ENCODE measurements around the gene SORCS2. TPM values are rescaled to one million over a fixed set of nuclear protein-coding genes. Genes with fewer than 3 reads are reported as not detected.
A peak's percentile ranks its signal among the peaks of the same experiment; 100 is the strongest.
"Not testable (repeated sequence)": the region's sequence is repeated elsewhere in the genome, so short reads cannot be mapped to it uniquely, and the experiment has no call there.

The SORCS2 gene
- total RNA-seq, 6 donors from 2014 or later, result 2.2 to 28.3 (median 7.2) TPM

DNA sequence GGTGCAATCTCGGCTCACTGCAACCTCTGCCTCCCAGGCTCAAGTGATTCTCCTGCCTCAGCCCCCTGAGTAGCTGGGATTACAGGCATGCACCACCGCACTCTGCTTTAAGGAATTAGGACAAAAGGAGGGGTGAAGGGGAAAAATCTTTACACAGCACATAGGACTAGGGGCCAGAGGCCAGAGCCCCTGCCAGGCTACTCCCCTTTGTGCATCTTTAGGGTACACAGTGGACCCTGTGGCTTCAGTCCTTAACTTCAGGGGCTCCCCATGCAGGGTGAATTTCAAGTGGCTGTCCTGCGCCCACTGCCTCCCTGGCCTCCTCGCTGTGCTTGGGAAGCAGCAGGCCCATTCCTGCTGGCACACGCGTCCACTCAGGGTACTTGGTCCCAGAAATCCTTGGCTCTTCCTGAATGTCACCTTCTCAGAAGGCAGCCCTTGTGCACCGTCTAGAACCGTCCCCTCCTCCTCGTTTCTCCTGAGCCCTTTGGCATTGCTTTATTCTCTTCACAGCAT, 381.3 kb downstream of the SORCS2 start:
- no peak for DNase-seq
- no peaks in the 10 kb centered on the region for H3K27me3 ChIP-seq
- H3K4me3 ChIP-seq, result no peak overlapping the region
- H3K4me1 ChIP-seq, result no peaks in the 10 kb centered on the region
- peaks cover 17 to 59% (median 45%) of the 10 kb centered on the region in 4 donors for H3K9me3 ChIP-seq
- H3K36me3 ChIP-seq, result no peaks in the 10 kb centered on the region
- 76 to 80% methylated on average over 9 of the region's 9 CpGs for WGBS, 2 donors
- no peak for ATAC-seq (ENCODE audit: low FRiP score in 2 of 2)
- no peak for TF ChIP-seq POLR2A (IDR thresholded peaks at IDR 0.05)
- no peak for TF ChIP-seq POLR2AphosphoS5 (IDR thresholded peaks at IDR 0.05)
- no peak for TF ChIP-seq EP300 (IDR thresholded peaks at IDR 0.05)
- no peak overlapping the region for H3K27ac ChIP-seq

DNA sequence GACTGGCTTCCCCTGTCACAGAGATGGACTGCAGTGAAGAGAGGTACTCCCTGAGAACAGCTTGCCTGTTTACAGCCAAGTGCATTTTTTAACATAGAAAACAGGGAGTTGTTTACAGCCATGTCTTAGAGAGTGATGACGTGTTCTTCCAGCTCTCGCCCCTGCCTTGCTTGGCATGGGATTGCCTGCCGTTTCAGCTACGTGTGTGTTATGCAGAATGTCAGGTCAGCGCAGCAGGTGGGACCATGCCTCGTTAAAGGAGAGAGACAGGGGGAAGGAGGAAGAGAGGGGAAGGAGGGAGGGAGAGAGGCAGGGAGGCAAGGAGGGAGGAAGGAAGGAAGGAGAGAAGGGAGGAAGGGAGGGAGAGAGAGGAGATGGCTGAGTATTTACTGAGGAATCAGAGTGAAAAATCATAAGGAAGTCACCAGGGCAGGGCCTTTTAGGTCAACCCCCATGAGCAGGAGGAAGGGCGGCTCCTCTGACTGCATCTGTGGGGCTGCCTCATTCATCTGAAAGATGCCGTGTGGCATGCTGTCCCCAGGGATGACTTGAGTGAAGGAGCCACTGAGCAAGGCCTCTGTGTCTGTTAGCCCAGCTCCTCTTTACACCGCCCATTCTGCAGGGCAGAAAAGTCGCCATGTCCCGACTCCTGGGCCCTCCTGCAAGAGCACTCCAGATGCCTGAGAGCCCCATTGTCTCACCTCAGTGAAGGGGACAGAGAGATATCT, 382.1 kb downstream of the SORCS2 start:
- Histone ChIP-seq H3K4me3 (no peak overlapping the region), H3K36me3 (no peaks in the 10 kb centered on the region), H3K4me1 (no peaks in the 10 kb centered on the region), H3K9me3 (peaks cover 17 to 67% (median 53%) of the 10 kb centered on the region in 4 donors), H3K27ac (no peak overlapping the region), H3K27me3 (no peaks in the 10 kb centered on the region)
- 51 to 72% methylated on average over 7 to 11 of the region's 11 CpGs for WGBS, 2 donors
- ATAC-seq (ENCODE audit: low FRiP score in 2 of 2) (no peak), DNase-seq (no peak)
- no peak for TF ChIP-seq EP300 (IDR thresholded peaks at IDR 0.05)

DNA sequence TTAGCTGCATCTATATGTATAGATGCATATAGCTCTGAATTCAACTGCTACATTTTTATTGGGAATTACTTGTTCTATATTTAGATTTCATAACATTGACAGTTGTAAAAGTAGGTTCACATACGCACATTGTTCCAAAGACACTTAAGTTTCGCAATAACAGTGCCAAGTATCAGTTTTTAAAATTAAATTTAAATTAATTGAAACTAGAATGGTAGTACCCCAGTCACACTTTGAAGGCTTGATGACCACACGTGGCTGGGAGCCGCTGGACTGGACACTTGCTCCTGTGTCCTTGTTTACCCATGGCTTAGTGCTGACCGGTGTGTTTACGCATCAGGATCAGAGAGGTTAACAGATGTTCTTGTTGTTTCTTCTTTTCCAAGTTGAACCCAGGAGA, 383.1 kb downstream of the SORCS2 start:
- H3K36me3 ChIP-seq, result no peaks in the 10 kb centered on the region
- DNase-seq, result no peak
- H3K9me3 ChIP-seq, result peaks cover 17 to 76% (median 59%) of the 10 kb centered on the region in 4 donors
- no peaks in the 10 kb centered on the region for H3K27me3 ChIP-seq
- no peaks in the 10 kb centered on the region for H3K4me1 ChIP-seq
- 71 to 84% methylated on average over 6 of the region's 6 CpGs for WGBS, 2 donors
- H3K27ac ChIP-seq, result no peak overlapping the region
- ATAC-seq (ENCODE audit: low FRiP score in 2 of 2), result no peak
- TF ChIP-seq EP300 (IDR thresholded peaks at IDR 0.05) (no peak), POLR2A (IDR thresholded peaks at IDR 0.05) (no peak), POLR2AphosphoS5 (IDR thresholded peaks at IDR 0.05) (no peak)
- TF ChIP-seq, protein P1, sequence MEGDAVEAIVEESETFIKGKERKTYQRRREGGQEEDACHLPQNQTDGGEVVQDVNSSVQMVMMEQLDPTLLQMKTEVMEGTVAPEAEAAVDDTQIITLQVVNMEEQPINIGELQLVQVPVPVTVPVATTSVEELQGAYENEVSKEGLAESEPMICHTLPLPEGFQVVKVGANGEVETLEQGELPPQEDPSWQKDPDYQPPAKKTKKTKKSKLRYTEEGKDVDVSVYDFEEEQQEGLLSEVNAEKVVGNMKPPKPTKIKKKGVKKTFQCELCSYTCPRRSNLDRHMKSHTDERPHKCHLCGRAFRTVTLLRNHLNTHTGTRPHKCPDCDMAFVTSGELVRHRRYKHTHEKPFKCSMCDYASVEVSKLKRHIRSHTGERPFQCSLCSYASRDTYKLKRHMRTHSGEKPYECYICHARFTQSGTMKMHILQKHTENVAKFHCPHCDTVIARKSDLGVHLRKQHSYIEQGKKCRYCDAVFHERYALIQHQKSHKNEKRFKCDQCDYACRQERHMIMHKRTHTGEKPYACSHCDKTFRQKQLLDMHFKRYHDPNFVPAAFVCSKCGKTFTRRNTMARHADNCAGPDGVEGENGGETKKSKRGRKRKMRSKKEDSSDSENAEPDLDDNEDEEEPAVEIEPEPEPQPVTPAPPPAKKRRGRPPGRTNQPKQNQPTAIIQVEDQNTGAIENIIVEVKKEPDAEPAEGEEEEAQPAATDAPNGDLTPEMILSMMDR (IDR thresholded peaks at IDR 0.05), result no peak
- no peak overlapping the region for H3K4me3 ChIP-seq

DNA sequence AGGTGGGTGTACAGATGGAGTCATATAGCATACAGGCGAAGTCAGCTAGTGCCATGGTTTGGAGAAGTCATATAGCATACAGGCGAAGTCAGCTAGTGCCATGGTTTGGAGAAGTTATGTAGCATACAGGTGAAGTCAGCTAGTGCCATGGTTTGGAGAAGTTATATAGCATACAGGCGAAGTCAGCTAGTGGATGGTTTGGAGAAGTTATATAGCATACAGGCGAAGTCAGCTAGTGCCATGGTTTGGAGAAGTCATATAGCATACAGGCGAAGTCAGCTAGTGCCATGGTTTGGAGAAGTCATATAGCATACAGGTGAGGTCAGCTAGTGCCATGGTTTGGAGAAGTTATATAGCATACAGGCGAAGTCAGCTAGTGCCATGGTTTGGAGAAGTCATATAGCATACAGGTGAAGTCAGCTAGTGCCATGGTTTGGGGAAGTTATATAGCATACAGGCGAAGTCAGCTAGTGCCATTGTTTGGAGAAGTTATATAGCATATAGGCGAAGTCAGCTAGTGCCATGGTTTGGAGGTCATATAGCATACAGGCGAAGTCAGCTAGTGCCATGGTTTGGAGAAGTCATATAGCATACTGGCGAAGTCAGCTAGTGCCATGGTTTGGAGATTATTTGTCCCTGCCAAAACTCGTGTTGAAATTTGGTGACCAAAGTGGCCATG, 385.2 kb downstream of the SORCS2 start:
- not testable (repeated sequence) for H3K27ac ChIP-seq; H3K27me3 ChIP-seq; ATAC-seq (ENCODE audit: low FRiP score in 2 of 2); H3K4me1 ChIP-seq; DNase-seq; H3K36me3 ChIP-seq; H3K4me3 ChIP-seq
- peaks cover 17 to 81% (median 61%) of the 10 kb centered on the region in 4 donors for H3K9me3 ChIP-seq
- WGBS, 2 donors, result 91 to 93% methylated on average over 11 of the region's 11 CpGs

DNA sequence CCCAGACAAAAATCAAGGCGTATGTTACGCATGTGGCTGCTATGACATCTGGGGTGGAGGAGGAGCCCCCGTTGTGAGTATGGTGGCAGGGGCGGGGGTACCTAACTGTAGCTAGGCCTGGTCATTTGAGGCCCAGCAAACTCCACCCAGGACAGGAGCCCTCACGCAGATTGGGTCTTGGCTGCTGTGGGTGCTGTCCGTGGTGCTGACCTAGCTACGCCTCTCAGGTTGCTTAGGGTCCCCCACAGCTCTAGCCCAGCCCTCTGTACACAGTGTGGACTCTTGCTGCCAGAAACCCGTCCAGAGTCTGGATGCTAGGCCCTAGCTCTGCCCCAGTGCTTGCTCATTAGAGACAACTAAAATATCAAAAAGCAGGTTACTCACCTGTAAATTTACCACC, 389.1 kb downstream of the SORCS2 start:
- Histone ChIP-seq H3K4me1 (no peaks in the 10 kb centered on the region), H3K27me3 (no peaks in the 10 kb centered on the region), H3K36me3 (no peaks in the 10 kb centered on the region), H3K4me3 (no peak overlapping the region), H3K9me3 (peaks cover 10 to 52% (median 46%) of the 10 kb centered on the region in 4 donors), H3K27ac (no peak overlapping the region)
- TF ChIP-seq EP300 (IDR thresholded peaks at IDR 0.05) (no peak), POLR2AphosphoS5 (IDR thresholded peaks at IDR 0.05) (no peak), POLR2A (IDR thresholded peaks at IDR 0.05) (no peak)
- TF ChIP-seq, protein P1 (IDR thresholded peaks at IDR 0.05), result no peak
- 35 to 38% methylated on average over 7 to 8 of the region's 8 CpGs for WGBS, 2 donors
- ATAC-seq (ENCODE audit: low FRiP score in 2 of 2), result peak in 1 of 2 donors; percentile 48
- no peak for DNase-seq

DNA sequence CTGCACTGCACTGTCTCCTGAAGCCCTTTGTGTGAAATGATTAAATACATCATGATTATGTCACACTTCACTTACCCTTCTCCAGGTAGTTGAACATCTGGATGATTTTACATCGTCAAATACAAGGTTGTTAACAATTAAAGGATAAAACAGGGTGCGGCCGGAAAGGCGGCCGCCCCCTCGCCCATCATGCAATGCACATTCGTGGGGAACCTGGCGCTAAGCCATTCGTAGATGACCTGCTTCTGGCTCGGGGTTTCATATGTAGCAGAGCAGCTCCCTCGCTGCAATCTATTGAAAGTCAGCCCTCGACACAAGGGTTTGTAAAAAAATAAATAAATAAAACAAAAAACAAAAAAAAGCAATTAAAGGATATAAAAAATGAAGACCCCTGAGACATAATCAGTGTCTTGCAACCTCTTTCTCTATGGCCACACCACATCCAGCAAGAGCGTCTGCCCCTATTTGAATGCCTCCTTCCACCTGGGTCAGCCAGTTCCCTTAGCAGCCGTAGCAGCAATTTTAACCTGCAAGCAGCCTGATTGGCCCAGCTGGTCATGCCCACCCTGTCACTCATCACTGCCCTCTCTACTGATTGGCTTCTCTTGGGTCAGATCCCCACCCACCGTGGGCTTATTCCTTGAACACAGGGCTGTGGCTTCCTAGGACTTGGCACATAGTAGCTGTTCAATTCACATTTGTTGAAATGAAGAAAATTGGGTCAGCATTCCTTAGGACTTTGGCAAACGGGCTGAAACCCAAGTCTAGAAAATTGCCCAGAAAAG, 390.2 kb downstream of the SORCS2 start:
- TF ChIP-seq POLR2AphosphoS5 (IDR thresholded peaks at IDR 0.05), result no peak
- TF ChIP-seq, protein P1 (IDR thresholded peaks at IDR 0.05), result no peak

More for the DNA sequence above, 390.2 kb downstream of the SORCS2 start:
- Histone ChIP-seq H3K27me3 (no peaks in the 10 kb centered on the region), H3K4me3 (no peak overlapping the region), H3K27ac (no peak overlapping the region), H3K36me3 (no peaks in the 10 kb centered on the region), H3K9me3 (peaks cover under 1 to 42% (median 39%) of the 10 kb centered on the region in 4 donors), H3K4me1 (no peaks in the 10 kb centered on the region)
- DNase-seq, result no peak
- WGBS, 2 donors, result 91% methylated on average over 16 of the region's 16 CpGs
- ATAC-seq (ENCODE audit: low FRiP score in 2 of 2), result no peak
